ENCODE results near the gene LARGE1.

The LARGE1 gene

GRCh38 chr22:33851240-33851639 is 69.0 kb downstream of the LARGE1 start:
- DNase-seq, result no peak

GRCh38 chr22:33850724-33851123 is 69.6 kb downstream of the LARGE1 start:
- DNase-seq, result no peak

- no peak for DNase-seq
These were observed 70.1 kb downstream of the LARGE1 start for GRCh38 chr22:33850193-33850592.

GRCh38 chr22:33848251-33848650 is 72.0 kb downstream of the LARGE1 start:
- no peak for DNase-seq

GRCh38 chr22:33844273-33844672 is 76.0 kb downstream of the LARGE1 start:
- no peak for DNase-seq

- DNase-seq, result no peak
These were observed 77.7 kb downstream of the LARGE1 start for GRCh38 chr22:33842421-33843094.

GRCh38 chr22:33842006-33842354 is 78.3 kb downstream of the LARGE1 start:
- DNase-seq, result no peak

GRCh38 chr22:33841281-33842005 is 78.8 kb downstream of the LARGE1 start:
- DNase-seq, result no peak

- no peak for DNase-seq
These were observed 81.6 kb downstream of the LARGE1 start for GRCh38 chr22:33838644-33839043.

- no peak for DNase-seq
These were observed 82.5 kb downstream of the LARGE1 start for GRCh38 chr22:33837826-33838225.

- no peak for DNase-seq
These were observed 85.0 kb downstream of the LARGE1 start for GRCh38 chr22:33835265-33835664.

- no peak for DNase-seq
These were observed 87.6 kb downstream of the LARGE1 start for GRCh38 chr22:33832558-33833151.

GRCh38 chr22:33831651-33832050 is 88.6 kb downstream of the LARGE1 start:
- no peak for DNase-seq

- no peak for DNase-seq
These were observed 89.1 kb downstream of the LARGE1 start for GRCh38 chr22:33831207-33831606.

- DNase-seq, result no peak
These were observed 90.6 kb downstream of the LARGE1 start for GRCh38 chr22:33829546-33830280.

- DNase-seq, result no peak
These were observed 92.0 kb downstream of the LARGE1 start for GRCh38 chr22:33828302-33828701.

GRCh38 chr22:33825761-33826160 is 94.5 kb downstream of the LARGE1 start:
- DNase-seq, result no peak

- no peak for DNase-seq
These were observed 96.7 kb downstream of the LARGE1 start for GRCh38 chr22:33823552-33823951.

GRCh38 chr22:33821290-33821689 is 99.0 kb downstream of the LARGE1 start:
- DNase-seq, result no peak

GRCh38 chr22:33819743-33820142 is 100.5 kb downstream of the LARGE1 start:
- DNase-seq, result no peak

GRCh38 chr22:33817512-33818127 is 102.7 kb downstream of the LARGE1 start:
- DNase-seq, result no peak

GRCh38 chr22:33812360-33812977 is 107.8 kb downstream of the LARGE1 start:
- no peak for DNase-seq

GRCh38 chr22:33811686-33812085 is 108.6 kb downstream of the LARGE1 start:
- DNase-seq, result no peak

Data from CD4-positive, alpha-beta T cell treated with Interleukin-12 subunit alpha and Interleukin-12 subunit beta, for 1 hour (primary cell).